Measurements from ENCODE around the gene NFATC2.

GRCh38 chr20:51430198-51430950 lies 112.1 kb downstream of the NFATC2 start:
- TF ChIP-seq CTCF (IDR thresholded peaks at IDR 0.05; ENCODE audit: insufficient read depth, low read depth, low read length) (no peak), EZH2 (IDR thresholded peaks at IDR 0.05; ENCODE audit: insufficient read depth, low read length) (no peak)

All from astrocyte (in vitro differentiated cells and primary cell).